Iris pigment epithelial cell (primary cell): ENCODE results near the gene RASL12.

ENCODE experiments used
- DNase-seq: peaks from one replicate; pipeline ENCODE4 v3.0.0-alpha.2; 2011; ENCODE audit warnings: low read depth

Gene RASL12

GRCh38 chr15:65092911-65093792 lies 25.4 kb upstream of the RASL12 start:
- no peak for DNase-seq

- no peak for DNase-seq
Measured at GRCh38 chr15:65091946-65092770, 24.4 kb upstream of the RASL12 start.

- peak; percentile 34 for DNase-seq
Measured at GRCh38 chr15:65089206-65089824, 21.5 kb upstream of the RASL12 start.

DNA sequence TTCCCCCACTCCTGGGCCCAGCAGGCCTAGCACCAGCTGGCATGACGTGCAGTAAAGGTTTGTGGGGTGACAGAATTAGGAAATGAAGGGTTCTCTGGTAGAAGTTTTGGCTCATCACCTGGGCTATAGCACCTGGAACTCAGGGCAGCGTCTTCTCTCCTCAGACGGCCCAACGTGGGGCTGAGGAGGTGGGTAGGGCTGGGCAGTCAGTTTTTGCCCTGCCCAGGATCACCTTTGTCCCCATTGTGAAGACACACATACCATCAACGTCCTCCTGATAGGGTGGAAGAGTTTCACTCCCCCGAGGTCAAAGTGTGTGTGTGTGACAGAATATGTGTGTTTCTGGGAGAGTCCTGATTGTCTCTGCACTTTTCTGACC lies 20.8 kb upstream of the RASL12 start:
- no peak for DNase-seq

GRCh38 chr15:65087873-65088642 lies 20.3 kb upstream of the RASL12 start:
- DNase-seq = no peak

DNA sequence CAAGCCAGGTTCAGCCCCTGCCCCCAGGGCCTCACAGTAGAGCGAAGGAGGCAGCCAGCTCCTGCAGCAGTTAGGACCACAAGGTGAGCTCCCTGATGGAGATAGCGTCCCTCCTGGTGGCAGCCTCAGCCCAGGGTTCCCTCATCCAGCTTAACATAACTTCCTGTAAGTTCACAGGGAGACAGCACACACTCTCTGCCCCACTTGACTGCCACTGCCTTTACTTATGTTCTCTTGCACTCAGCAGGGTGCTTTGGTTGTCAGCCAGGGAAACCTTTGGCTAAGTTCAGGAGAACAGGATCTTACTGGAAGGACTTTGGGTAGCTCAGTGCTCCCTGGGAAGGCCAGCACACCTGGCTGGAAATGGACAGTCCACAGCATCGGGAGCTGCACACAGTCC lies 19.6 kb upstream of the RASL12 start:
- no peak for DNase-seq

- no peak for DNase-seq
Measured at GRCh38 chr15:65086680-65087111, 18.9 kb upstream of the RASL12 start.

- DNase-seq = no peak
Measured at GRCh38 chr15:65085990-65086679, 18.3 kb upstream of the RASL12 start.

GRCh38 chr15:65085207-65085753 lies 17.5 kb upstream of the RASL12 start:
- no peak for DNase-seq

DNA sequence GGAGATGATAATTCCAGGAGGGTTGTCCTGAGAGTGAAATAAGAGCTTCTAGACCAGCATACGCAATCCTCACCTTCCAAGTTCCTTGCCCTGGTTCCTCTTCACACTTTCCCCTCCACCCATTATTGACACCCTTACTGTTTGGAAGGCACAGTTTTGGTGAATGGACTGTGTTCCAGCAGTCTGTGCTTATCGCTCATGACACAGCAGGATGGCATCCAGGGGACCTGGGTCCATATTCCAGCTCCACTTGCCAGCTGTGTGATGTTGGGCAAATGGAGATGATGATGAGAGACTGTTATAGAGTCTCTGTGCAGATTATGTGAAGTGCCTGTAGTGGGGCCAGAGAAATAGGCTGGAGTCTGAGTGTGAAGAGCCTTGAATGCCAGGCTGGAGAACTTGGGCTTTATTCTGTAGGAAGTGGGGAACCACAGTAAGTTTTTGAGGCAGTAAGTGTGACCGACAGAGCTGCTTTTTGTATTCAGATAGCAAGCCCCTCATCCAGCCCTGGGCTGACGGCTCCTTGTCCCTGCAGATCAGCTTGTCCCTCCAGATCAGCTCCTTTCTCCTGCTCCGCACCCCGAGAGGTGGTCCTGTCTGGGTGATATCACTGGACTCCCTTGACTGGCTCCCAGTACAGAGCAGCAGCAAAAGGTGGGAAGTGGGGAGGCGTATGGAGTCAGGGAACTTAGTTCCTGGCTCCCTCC lies 16.9 kb upstream of the RASL12 start:
- no peak for DNase-seq

- DNase-seq = peak; percentile 55
Measured at GRCh38 chr15:65083262-65083701, 15.5 kb upstream of the RASL12 start.

DNA sequence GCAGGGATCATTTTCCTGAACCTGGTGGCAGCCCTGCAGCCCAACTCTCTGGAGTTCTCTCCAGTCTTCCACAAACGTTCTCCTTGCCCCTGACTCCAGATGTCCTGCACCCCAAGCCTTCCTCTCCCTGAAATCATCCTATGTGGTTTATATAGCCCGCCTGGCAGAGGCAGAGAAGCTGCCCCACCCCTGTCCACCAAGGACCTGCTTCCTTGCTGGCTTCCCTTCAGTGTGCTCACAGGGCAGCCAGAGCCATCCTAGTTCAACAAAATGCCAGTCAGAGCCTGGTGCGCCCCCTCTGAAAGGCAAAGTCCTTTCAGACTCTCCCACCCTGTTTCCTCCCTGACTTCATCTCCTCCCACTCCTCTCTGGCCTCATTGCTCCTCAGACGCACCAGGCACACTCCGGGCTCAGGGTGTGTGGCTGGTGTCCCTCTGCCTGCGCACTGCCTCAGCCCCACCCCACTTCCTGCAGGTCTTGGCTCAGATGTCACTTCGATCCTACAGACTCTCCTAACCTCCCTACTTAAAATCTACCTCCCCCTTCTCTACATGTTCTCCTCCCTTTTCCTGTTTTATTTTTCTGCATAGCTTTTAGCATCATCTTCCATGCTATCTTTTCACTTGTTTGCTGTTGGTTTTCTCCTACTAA lies 14.6 kb upstream of the RASL12 start:
- DNase-seq = no peak

GRCh38 chr15:65081758-65082157 lies 14.0 kb upstream of the RASL12 start:
- no peak for DNase-seq

DNA sequence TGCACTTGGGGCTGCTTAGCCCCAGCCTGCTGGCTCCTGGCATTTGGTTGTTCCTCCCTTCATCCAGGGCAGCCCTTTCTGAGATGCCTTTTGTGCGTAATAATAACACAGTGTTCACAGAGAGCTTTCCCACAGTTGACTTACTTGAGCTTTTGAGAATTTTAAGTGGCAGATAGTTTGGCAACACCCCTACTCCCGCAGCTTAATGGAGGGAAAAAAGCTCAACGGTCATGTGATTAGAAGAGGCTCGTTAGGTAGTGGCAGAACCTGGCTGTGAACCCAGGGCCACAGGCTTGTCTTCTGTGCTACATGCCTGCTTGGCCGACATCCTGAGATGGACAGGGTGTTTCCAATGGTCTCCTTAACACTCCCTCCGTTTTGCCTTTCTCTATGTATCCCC lies 13.5 kb upstream of the RASL12 start:
- DNase-seq = no peak

- no peak for DNase-seq
Measured at GRCh38 chr15:65079580-65079979, 11.8 kb upstream of the RASL12 start.

DNA sequence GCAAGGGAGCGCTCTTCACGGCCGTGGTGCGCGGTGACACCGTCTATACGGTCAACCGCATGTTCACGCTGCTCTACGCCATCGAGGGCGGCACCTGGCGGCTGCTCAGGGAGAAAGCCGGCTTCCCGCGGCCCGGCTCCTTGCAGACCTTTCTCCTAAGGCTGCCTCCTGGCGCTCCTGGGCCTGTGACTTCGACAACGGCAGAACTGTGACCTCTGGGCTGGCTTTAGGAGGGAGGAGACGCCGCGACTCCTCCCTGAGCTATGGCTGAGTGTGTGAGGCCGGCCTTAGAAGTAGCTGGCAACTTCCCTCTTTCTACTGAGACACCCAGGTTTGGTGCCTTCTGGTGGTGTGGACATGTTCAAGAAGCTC lies 10.2 kb upstream of the RASL12 start:
- DNase-seq = peak; percentile 55

DNA sequence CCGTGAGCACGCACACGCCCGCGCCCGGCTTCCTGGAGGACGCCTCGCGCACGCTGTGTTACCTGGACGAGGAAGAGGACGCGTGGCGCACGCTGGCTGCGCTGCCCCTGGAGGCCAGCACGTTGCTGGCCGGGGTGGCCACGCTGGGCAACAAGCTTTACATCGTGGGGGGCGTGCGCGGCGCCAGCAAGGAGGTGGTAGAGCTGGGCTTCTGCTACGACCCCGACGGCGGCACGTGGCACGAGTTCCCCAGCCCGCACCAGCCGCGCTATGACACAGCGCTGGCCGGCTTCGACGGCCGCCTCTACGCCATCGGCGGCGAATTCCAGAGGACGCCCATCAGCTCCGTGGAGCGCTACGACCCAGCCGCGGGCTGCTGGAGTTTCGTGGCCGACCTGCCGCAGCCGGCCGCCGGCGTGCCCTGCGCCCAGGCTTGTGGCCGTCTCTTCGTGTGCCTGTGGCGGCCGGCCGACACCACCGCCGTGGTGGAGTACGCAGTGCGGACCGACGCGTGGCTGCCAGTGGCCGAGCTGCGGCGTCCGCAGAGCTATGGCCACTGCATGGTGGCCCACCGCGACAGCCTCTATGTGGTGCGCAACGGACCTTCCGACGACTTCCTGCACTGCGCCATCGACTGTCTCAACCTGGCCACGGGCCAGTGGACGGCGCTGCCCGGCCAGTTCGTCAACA lies 9.6 kb upstream of the RASL12 start:
- DNase-seq = no peak

DNA sequence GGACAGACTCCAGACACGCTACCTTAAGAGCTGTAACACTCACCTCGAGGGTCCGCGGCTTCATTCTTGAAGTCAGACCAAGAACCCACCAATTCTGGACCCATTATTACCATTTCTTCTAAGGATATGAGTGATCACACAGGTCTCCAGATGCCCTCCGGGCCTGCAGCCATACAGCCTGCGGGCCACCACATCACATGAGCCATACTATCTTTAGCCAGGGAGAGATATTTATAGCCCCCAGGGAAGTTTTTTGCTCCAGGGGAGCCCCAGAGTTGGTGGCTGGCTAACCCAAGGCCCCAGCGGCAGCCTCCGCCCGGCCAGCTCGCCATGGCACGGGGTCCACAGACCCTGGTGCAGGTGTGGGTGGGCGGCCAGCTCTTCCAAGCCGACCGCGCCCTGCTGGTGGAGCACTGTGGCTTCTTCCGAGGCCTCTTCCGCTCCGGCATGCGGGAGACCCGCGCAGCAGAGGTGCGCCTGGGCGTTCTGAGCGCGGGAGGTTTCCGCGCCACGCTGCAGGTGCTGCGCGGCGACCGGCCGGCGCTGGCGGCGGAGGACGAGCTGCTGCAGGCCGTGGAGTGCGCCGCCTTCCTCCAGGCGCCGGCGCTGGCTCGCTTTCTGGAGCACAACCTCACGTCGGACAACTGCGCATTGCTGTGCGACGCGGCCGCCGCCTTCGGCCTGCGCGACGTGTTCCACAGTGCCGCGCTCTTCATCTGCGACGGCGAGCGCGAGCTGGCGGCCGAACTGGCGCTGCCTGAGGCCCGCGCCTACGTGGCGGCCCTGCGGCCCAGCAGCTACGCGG lies 8.9 kb upstream of the RASL12 start, which contains the start of gene KBTBD13:
TSS of gene KBTBD13 (plus strand) at position 261 of the 805 bp plus-strand sequence. CDS start at position 331, 70 bp downstream.
- no peak for DNase-seq
